Embryonic facial prominence (tissue), 1 donor: ENCODE measurements around the gene DNMT3A.

Experiments
- DNase-seq: peaks from one replicate; pipeline ENCODE4 v3.0.0-alpha.2; 2016; ENCODE audit errors: extremely low spot score

DNMT3A gene

DNA sequence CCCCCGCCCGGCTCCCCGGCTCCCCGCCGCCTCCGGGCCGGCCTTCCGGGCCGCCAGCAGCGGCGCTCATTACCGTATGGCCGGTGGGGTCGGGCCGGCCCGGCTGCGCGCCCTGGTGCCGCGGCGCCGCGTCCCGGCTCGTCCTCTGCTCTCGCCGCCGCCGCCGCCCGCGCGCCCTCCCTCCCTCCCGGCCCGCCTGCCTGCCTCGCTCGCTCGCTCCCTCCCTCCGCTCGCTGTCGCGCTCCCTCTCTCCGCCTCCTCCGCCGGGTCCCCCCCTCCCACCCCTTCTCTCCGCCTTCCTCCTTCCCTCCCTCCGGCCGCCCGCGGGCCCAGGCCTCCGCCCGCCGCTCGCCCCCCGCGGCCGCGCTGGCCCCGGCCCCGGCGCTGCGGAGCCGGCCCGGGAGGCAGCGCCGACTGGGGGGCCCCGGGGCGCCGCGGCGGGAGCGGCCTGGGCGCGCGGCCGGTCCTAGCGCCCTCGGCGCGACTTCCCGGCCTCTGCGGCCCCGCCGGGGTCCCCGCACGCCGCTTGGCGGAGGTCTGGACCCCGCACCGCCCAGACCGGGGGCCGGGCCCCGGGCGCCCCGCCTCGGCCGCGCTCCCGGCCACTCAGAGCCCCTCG, at the start of gene DNMT3A:
TSS of gene DNMT3A (minus strand) at position 173 of the 619 bp plus-strand sequence. CDS start 27,941 bp downstream, outside the sequence.
- DNase-seq, result peak; percentile 67

DNA sequence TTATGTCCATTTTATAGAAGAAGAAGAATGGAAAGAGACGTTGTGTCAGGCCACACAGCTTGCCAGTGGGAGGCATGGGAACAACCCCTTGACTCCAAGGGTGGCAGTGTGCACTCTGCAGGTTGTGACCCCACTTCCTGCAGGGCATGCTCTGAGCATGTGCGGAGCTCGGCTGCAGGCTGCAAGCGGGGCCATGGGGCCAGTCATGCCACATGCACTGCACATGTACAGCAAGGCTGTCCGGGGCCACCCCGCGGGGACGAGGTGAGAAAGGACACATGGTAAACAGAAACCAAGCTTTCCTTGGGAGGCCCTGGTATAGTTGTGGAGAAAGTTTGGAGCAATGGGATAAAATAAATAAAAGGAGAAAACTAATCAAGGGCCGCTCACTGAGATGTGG, 47.4 kb upstream of the DNMT3A start:
- DNase-seq, result no peak

DNA sequence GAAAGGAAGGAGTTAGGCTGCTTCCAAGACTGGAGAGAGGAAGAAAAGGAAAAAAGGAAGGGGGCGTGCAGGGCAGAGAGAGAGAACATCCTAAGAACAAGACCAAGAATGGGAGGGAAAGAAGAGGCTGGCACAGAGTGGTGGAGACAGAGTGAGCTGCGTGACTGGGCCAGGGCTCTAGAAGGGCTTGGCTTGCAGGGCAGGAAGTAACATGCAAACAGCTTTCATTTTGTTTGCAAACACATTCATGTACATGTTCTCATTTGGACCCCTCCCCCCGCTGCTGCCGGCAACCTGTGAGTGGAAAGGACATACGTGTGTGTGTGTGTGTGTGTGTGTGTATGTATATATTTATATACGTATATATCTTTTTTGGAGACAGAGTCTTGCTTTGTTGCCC, 46.8 kb upstream of the DNMT3A start:
- DNase-seq, result no peak

GRCh38 chr2:25387876-25388449, 46.2 kb upstream of the DNMT3A start:
- DNase-seq, result no peak

DNA sequence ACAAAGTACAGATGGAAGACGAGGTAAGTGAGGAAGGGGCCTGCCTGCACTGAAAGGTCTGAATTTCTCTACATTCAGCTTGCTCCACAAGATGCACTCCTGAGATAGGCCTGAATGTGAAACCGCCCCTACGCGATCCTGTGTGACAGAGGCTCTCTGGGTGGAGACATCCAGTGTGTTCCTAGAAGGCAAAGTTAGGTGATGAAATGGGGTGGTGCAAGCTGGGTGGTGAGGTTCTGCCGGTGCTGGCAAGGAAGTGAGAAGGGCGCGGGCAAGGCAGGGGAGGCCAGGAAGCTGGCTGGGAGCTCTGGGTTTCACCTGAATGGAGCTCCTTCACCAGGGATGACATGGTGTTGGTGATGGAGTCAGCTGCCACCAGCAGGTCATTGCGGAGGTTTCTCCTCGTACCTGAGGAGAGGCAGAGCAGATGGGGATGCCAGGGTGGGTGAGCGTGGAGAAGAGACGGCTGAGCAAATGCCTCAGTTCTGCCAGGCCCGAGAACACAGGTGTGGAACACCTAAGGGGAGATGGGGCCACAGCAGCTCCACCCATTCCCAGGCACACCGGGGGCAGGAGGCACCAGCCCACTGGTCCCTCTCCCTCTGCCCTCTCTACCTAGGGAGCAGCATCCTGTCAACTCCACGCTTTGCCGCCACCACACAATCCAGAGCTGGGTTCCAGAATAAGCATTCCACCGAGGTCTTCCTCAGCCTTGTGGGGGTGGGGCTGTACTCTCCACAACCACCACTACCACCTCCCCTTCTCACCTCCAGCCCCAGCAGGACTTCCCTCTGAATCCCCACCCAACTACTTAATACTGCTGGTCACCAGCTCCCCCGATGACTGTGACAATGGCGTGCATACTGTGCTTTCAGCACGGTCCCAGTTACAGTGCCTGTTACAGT, 45.5 kb upstream of the DNMT3A start:
- DNase-seq, result no peak

DNA sequence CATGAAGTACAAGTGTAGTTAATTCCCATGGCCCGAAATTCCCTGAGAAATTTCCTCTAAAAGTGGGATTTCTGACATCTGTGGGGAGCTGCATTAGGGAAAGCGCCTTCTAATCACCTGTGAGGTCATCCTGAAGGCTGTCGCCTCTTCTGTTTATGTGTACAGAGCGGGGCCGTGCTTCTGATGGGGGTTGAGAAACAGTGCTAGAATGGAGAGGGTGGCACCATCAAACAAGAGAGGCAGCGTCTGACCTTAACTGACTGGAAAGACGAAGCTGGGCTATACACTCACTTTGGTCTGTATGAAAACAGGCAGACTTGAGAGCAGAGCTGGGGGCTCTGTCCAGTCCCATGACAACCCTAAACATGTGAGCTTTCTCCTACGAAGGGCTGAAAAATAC, 44.2 kb upstream of the DNMT3A start:
- DNase-seq, result no peak

DNA sequence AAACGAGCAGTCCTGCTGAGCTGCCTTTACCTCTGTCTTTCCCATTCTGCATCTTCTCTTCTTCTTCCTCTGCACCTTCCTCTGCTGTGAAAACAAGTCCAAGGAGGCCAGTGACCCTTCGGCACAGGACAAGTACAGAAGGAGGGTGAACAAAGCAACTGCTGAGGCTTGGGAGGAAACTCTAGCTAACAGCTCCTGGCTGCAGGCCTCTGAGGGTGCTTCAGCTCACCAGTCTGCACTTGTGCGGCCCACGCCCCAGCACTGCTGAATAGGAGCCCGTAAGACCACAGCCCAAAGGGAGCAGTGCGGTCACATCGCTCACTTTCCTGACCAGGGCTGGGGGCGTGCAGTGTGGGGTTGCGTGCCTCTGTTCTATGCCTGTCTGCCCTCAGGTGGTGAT, 42.1 kb upstream of the DNMT3A start:
- no peak for DNase-seq

DNA sequence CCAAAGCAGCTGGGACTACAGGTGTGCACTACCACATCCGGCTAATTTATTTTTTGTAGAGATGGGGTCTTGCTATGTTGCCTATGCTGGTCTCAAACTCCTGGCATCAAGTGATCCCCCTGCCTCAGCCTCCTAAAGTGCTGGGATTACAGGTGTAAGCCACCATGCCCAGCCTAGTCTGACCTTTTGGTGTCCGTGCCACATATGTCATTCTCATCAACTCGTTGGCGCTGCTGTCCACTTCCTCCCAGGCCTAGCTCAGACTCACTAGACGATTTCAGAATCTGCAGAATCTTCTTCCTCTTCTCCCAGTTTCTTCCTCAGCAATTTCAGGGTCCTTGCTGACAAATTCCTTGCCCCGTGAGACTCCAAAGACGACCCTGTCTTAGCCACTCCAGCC, 39.8 kb upstream of the DNMT3A start:
- no peak for DNase-seq

- no peak for DNase-seq
Measured at GRCh38 chr2:25380586-25381375, 39.1 kb upstream of the DNMT3A start.

- no peak for DNase-seq
Measured at GRCh38 chr2:25380023-25380422, 38.3 kb upstream of the DNMT3A start.

GRCh38 chr2:25379535-25379934, 37.8 kb upstream of the DNMT3A start:
- no peak for DNase-seq

DNA sequence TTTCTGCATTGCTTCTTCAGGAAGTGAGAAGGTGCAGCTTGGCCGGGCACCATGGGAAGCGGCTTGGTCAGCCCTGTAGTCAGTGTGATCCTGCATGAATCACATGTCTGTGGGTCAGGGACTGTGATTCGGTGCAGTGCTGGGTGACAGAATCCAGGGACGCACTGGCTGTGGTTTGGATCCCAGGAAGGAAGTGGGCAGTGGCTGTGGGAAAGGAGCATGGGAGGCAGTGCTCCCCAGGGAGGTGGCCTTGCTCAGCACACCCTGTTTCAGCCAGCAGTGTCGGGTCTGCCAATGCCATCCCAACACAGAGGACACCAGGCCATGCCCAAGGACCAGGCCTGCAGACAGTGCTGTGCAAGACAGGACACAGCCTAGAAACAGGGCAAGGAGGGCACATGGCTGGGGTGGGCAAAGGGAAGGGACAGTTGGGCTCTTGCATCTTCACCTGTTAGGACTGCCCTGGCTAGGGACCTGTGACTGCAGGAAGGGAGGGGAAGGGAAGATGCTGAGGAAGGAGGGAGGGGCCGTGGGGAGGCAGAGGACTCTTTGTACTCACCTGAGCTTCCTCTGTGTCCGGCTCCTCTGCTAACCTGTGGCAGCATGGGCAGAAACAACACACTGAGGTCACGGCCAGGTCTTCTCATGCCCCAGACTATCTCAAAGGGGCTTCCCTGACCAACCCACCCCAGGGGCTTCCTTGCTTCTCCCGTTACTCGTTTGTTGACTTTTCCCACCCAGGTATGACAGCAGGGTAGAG, 37.2 kb upstream of the DNMT3A start:
- DNase-seq, result no peak

GRCh38 chr2:25377822-25378421, 36.2 kb upstream of the DNMT3A start:
- DNase-seq, result no peak

GRCh38 chr2:25376750-25377621, 35.3 kb upstream of the DNMT3A start:
- DNase-seq, result peak; percentile 64

GRCh38 chr2:25375989-25376545, 34.3 kb upstream of the DNMT3A start:
- DNase-seq, result no peak

- no peak for DNase-seq
Measured at GRCh38 chr2:25375371-25375988, 33.8 kb upstream of the DNMT3A start.

GRCh38 chr2:25374827-25375226, 33.1 kb upstream of the DNMT3A start:
- DNase-seq, result no peak

DNA sequence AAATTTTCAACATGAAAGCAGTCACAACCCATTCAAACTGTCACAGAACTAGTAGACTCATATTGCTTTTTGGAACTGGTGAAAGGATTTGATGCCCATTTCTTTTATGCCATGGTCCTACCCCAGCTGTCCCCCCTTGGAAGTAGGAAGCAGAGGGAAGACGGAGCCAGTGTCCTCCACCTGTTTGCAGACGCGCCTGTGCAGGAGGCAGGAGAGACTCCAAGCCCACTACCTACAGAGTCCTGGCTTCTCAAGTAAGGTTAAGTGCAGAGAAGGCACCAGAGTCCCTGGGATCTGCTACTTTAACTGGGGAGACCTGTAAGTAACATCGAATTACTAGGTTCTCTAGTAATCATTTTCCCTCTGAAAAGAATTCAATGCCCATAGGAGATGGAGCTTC, 32.7 kb upstream of the DNMT3A start:
- DNase-seq, result no peak
